GM12878 (cell line): ENCODE results near the gene LONP1. TPM values are rescaled to one million over a fixed set of nuclear protein-coding genes. Genes with fewer than 3 reads are reported as not detected.
A peak's percentile ranks its signal among the peaks of the same experiment; 100 is the strongest.

Experiments used
- ATAC-seq: fragments of 200-7000 bp; cut with Tn5 transposase; 3 replicates; pipeline ENCODE4 v1.9.1; 2020; ENCODE audit warnings: mild to moderate bottlenecking, moderate library complexity
- BruUV-seq: library from RNA; stranded (reverse); fragments of 400-500 nt; replicated peaks from 2 replicates; lab custom pipeline; 2021; lab: Mats Ljungman, UMichigan
- CTCF ChIA-PET: fragments of 300-600 bp; sonication (Branson Sonifier 250); formaldehyde crosslinking; extraction: SDS; loops from one replicate; lab custom pipeline; 2021; ENCODE audit warnings: inconsistent platforms; lab: Yijun Ruan, JAX
- POLR2A ChIA-PET: fragments of 350-600 bp; formaldehyde crosslinking; extraction: SDS; loops from one replicate; lab custom pipeline; 2021; ENCODE audit warnings: inconsistent platforms; lab: Charles Lee
- RAD21 ChIA-PET: fragments of 300-600 bp; sonication (Branson Sonifier 250); formaldehyde crosslinking; loops from one replicate; lab custom pipeline; 2023; ENCODE audit warnings: antibody characterized with exemption; ENCODE audit not compliant: unreplicated experiment; lab: Charles Lee
- SMC1A ChIA-PET: fragments of 300-600 bp; sonication (Branson Sonifier 250); formaldehyde crosslinking; loops from one replicate; lab custom pipeline; 2023; ENCODE audit not compliant: unreplicated experiment, uncharacterized antibody; lab: Charles Lee
- DNase-seq: peaks from one replicate; pipeline ENCODE4 v3.0.0-alpha.2; 2011; ENCODE audit warnings: low read depth, low spot score
- FAIRE-seq: peaks from 3 replicates; lab custom pipeline; 2011; peaks lifted over from hg19 to GRCh38; lab: Jason Lieb, UNC
- H2AFZ ChIP-seq: 2 replicates; pipeline ENCODE4 v1.6.0; 2011; ENCODE audit warnings: low read depth, low read length, control low read depth; ENCODE audit not compliant: control insufficient read depth
- H3K27ac ChIP-seq: 2 replicates; pipeline ENCODE4 v1.5.1; 2011; ENCODE audit warnings: control low read depth; ENCODE audit not compliant: control insufficient read depth, insufficient read depth
- H3K27me3 ChIP-seq, 2 experiments: replicated peaks in 1 of 2; 2 replicates each; pipeline versions ENCODE4 v1.6.0 to v1.6.1; 2011; ENCODE audit warnings: low read length in 1 of 2; ENCODE audit not compliant: control insufficient read depth in 2 of 2, insufficient read depth in 2 of 2
- H3K36me3 ChIP-seq, 2 experiments: 2 replicates each; pipeline ENCODE4 v1.5.1; 2011; ENCODE audit warnings: low read length in 1 of 2; ENCODE audit not compliant: control insufficient read depth in 2 of 2, insufficient read depth in 2 of 2
- H3K4me1 ChIP-seq: 2 replicates; pipeline ENCODE4 v1.6.1; 2011; ENCODE audit warnings: mild to moderate bottlenecking, low read length, moderate library complexity, mixed read lengths; ENCODE audit not compliant: control insufficient read depth, insufficient read depth
- H3K4me2 ChIP-seq: 2 replicates; pipeline ENCODE4 v1.6.0; 2011; ENCODE audit warnings: control low read depth; ENCODE audit not compliant: control insufficient read depth, insufficient read depth
- H3K4me3 ChIP-seq: fragments of 200-600 bp; sonication (generic); 2 replicates; pipeline ENCODE4 v1.5.1; 2016
- H3K79me2 ChIP-seq: 2 replicates; pipeline ENCODE4 v1.6.0; 2011; ENCODE audit warnings: low read length; ENCODE audit not compliant: control insufficient read depth, insufficient read depth
- H3K9ac ChIP-seq: 2 replicates; pipeline ENCODE4 v1.8.0; 2011; ENCODE audit warnings: low read length, control low read depth, mixed read lengths; ENCODE audit not compliant: control insufficient read depth, insufficient read depth
- H3K9me3 ChIP-seq: replicated peaks from 3 replicates; pipeline ENCODE4 v1.5.1; 2011; ENCODE audit warnings: mild to moderate bottlenecking, low read length; ENCODE audit not compliant: control insufficient read depth, insufficient read depth
- H4K20me1 ChIP-seq: 2 replicates; pipeline ENCODE4 v1.6.0; 2011; ENCODE audit not compliant: control insufficient read depth, insufficient read depth
- EGR1 ChIP-seq, 2 experiments: IDR thresholded peaks; 1 replicate in 1 of 2; 2 replicates in 1 of 2; pipeline ENCODE4 v1.6.1; 2011 to 2012; ENCODE audit warnings: low read depth in 2 of 2, low read length in 2 of 2, borderline replicate concordance in 1 of 2, mild to moderate bottlenecking in 1 of 2, moderate library complexity in 1 of 2
- FOS ChIP-seq: IDR thresholded peaks from 3 replicates; pipeline ENCODE4 v1.6.1; 2011; ENCODE audit warnings: borderline replicate concordance; ENCODE audit not compliant: insufficient read length; ENCODE audit errors: extremely low read depth
- JUND ChIP-seq: IDR thresholded peaks from 2 replicates; pipeline ENCODE4 v1.6.1; 2012; ENCODE audit warnings: low read depth, mild to moderate bottlenecking, low read length, improper control_type of control experiment, moderate library complexity
- MTA2 ChIP-seq: fragments of 450-650 bp; IDR thresholded peaks from 2 replicates; pipeline ENCODE4 v1.6.1; 2016; ENCODE audit warnings: low read depth, mild to moderate bottlenecking, moderate library complexity
- NR2F1 ChIP-seq: fragments of 450-650 bp; conservative IDR thresholded peaks from 2 replicates; pipeline ENCODE4 v1.6.1; 2017; ENCODE audit warnings: mild to moderate bottlenecking
- PML ChIP-seq: IDR thresholded peaks from 2 replicates; pipeline ENCODE4 v1.6.1; 2012; ENCODE audit warnings: low read length, inconsistent platforms
- POLR2A ChIP-seq: IDR thresholded peaks from 2 replicates; pipeline ENCODE4 v1.6.1; 2011; ENCODE audit warnings: low read depth, mild to moderate bottlenecking, low read length
- POLR2AphosphoS5 ChIP-seq: IDR thresholded peaks from 2 replicates; pipeline ENCODE4 v1.6.1; 2011; ENCODE audit warnings: mild to moderate bottlenecking, low read length, inconsistent platforms
- RUNX3 ChIP-seq: IDR thresholded peaks from 2 replicates; pipeline ENCODE4 v1.6.1; 2012; ENCODE audit warnings: low read length, inconsistent platforms
- ZZZ3 ChIP-seq: IDR thresholded peaks from 2 replicates; pipeline ENCODE4 v1.6.1; 2011; ENCODE audit warnings: low read depth; ENCODE audit not compliant: control insufficient read depth, insufficient read length
- WGBS: methylation state at CpG from one replicate; pipeline ENCODE4 v1.1.6; 2016; ENCODE audit warnings: low lambda C conversion rate; ENCODE audit not compliant: insufficient replicate concordance, insufficient coverage; ENCODE audit errors: missing lambda C conversion rate; 5-methylcytosine and 5-hydroxymethylcytosine counted together
- in situ Hi-C: fragments of 300-500 bp; cut with MboI; formaldehyde crosslinking; loops from 9 replicates; pipeline ENCODE4 v1.14.3; 2018; ENCODE audit warnings: mixed read lengths
- intact Hi-C: fragments of 100-400 bp; cut with micrococcal nuclease; formaldehyde crosslinking; loops from one replicate; pipeline ENCODE4 v1.14.2; 2022; ENCODE audit not compliant: unreplicated experiment
- polyA plus RNA-seq, 11 experiments: library from polyadenylated mRNA; depleted of rRNA in 4 of 11; unstranded in 6 of 11; stranded (reverse) in 5 of 11; fragments of >200 nt; fragmentation: Nextera tagmentation in 4 of 11; fragmentation: Illumina TruSeq in 1 of 11; extraction: Ambion mirVana in 4 of 11; extraction: Trizol in 1 of 11; gene quantifications; 1 replicate in 1 of 11; 2 replicates in 10 of 11; pipeline versions ENCODE4 v1.2.1 to v1.2.3, GENCODE V29; 2011 to 2016; ENCODE audit warnings: inconsistent platforms in 2 of 11, missing spikeins in 2 of 11, low read depth in 1 of 11
- total RNA-seq, 4 experiments: library from RNA; depleted of rRNA in 3 of 4; stranded (reverse); fragments of >200 nt in 3 of 4; fragmentation: Illumina TruSeq in 1 of 4; extraction: Trizol in 1 of 4; gene quantifications; 2 replicates each; pipeline versions ENCODE4 v1.2.1 to v1.2.3, GENCODE V29; 2013 to 2021
- TF ChIP-seq, protein P1 (sequence below): fragments of 450-650 bp; IDR thresholded peaks from 2 replicates; pipeline ENCODE4 v1.6.1; 2016; ENCODE audit warnings: mild to moderate bottlenecking, moderate library complexity, borderline replicate concordance
- TF ChIP-seq, protein P2 (sequence below): fragments of 450-650 bp; IDR thresholded peaks from 2 replicates; pipeline ENCODE4 v1.6.1; 2016; ENCODE audit warnings: mild to moderate bottlenecking

Gene LONP1
- total and polyA plus RNA-seq, 10 of the 15 experiments (the other 5 are each of a cell fraction or from before 2014, with no cell fraction given): 0.61 to 136 (median 59.5) TPM

DNA sequence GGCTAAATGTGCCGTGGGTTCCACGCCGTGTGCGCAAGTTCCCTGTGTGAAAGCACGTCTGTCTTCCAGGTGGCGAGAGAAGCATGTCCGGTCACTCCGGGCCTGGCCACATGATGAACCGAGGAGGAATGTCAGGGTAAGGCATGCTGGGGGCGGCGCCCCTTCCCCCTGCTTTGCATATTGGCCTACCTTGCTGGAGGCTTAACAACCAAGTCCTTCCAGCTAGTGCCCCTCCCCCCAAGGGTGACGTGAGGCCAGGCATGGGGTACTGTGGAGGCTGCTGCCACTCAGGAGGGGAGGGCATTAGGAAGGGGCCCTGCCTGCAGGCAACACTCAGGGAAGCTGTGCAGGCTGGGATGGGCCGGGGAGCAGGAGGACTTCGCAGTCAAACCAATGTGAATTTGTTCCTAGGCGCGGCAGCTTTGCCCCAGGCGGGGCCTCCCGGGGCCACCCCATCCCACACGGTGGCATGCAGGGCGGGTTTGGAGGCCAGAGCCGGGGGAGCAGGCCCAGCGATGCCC lies 52.1 kb downstream of the LONP1 start:
- Histone ChIP-seq H3K4me1 (peaks cover 3% of the 10 kb centered on the region; the same call in 1 of the 2 replicates), H3K4me2 (no peak overlapping the region), H3K4me3 (no peak overlapping the region), H3K9me3 (no peaks in the 10 kb centered on the region), H3K27me3 (no peaks in the 10 kb centered on the region), H3K27ac (no peak overlapping the region), H3K36me3 (peaks cover 31 to 51% of the 10 kb centered on the region in 2 experiments), H3K9ac (no peak overlapping the region), H3K79me2 (no peaks in the 10 kb centered on the region), H2AFZ (no peak overlapping the region), H4K20me1 (no peaks in the 10 kb centered on the region; the same call in 1 of the 2 replicates)
- in situ Hi-C loops (no loop called here), intact Hi-C loops (no loop called here)
- CTCF ChIA-PET: no interaction called here
- SMC1A ChIA-PET: no interaction called here
- WGBS: 92% methylated on average over 22 of the region's 22 CpGs
- DNase-seq: no peak
- TF ChIP-seq POLR2AphosphoS5: peak; percentile 50; the same call in 1 of the 2 replicates
- peak; percentile 59 for TF ChIP-seq POLR2A
- TF ChIP-seq NR2F1: no peak
- BruUV-seq: TSS peak; percentile 23
- FAIRE-seq: no peak
- ATAC-seq: no peak
- RAD21 ChIA-PET: no interaction called here
- POLR2A ChIA-PET: no interaction called here

GRCh38 chr19:5666921-5667610 lies 52.9 kb downstream of the LONP1 start:
- Histone ChIP-seq H3K4me3 (no peak overlapping the region), H3K4me2 (no peak overlapping the region), H3K79me2 (no peaks in the 10 kb centered on the region), H3K36me3 (peaks cover 32 to 50% of the 10 kb centered on the region in 2 experiments), H2AFZ (no peak overlapping the region), H3K4me1 (peaks cover 3% of the 10 kb centered on the region; the same call in 1 of the 2 replicates), H4K20me1 (no peaks in the 10 kb centered on the region; the same call in 1 of the 2 replicates), H3K27me3 (no peaks in the 10 kb centered on the region), H3K9me3 (no peaks in the 10 kb centered on the region), H3K9ac (no peak overlapping the region), H3K27ac (no peak overlapping the region)
- in situ Hi-C loops: no loop called here
- FAIRE-seq (no peak), DNase-seq (no peak), ATAC-seq (no peak)
- ChIA-PET CTCF (interaction anchor here (1.1 kb wide), 1 partner anchor 128 kb away, joined by 3 read pairs; no protein-coding TSS in a partner anchor), POLR2A (no interaction called here), SMC1A (no interaction called here), RAD21 (no interaction called here)
- intact Hi-C loops: no loop called here
- 98% methylated on average over 26 of the region's 26 CpGs for WGBS
- no TSS peak for BruUV-seq
- no peak for TF ChIP-seq EGR1 (IDR thresholded peaks at IDR 0.05; ENCODE audit: borderline replicate concordance in 1 of 2, low read depth in 2 of 2, low read length in 2 of 2)
- TF ChIP-seq MTA2: no peak
- TF ChIP-seq, protein P1, sequence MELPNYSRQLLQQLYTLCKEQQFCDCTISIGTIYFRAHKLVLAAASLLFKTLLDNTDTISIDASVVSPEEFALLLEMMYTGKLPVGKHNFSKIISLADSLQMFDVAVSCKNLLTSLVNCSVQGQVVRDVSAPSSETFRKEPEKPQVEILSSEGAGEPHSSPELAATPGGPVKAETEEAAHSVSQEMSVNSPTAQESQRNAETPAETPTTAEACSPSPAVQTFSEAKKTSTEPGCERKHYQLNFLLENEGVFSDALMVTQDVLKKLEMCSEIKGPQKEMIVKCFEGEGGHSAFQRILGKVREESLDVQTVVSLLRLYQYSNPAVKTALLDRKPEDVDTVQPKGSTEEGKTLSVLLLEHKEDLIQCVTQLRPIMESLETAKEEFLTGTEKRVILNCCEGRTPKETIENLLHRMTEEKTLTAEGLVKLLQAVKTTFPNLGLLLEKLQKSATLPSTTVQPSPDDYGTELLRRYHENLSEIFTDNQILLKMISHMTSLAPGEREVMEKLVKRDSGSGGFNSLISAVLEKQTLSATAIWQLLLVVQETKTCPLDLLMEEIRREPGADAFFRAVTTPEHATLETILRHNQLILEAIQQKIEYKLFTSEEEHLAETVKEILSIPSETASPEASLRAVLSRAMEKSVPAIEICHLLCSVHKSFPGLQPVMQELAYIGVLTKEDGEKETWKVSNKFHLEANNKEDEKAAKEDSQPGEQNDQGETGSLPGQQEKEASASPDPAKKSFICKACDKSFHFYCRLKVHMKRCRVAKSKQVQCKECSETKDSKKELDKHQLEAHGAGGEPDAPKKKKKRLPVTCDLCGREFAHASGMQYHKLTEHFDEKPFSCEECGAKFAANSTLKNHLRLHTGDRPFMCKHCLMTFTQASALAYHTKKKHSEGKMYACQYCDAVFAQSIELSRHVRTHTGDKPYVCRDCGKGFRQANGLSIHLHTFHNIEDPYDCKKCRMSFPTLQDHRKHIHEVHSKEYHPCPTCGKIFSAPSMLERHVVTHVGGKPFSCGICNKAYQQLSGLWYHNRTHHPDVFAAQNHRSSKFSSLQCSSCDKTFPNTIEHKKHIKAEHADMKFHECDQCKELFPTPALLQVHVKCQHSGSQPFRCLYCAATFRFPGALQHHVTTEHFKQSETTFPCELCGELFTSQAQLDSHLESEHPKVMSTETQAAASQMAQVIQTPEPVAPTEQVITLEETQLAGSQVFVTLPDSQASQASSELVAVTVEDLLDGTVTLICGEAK: no peak
- TF ChIP-seq ZZZ3: no peak
- no peak for TF ChIP-seq FOS
- TF ChIP-seq, protein P2, sequence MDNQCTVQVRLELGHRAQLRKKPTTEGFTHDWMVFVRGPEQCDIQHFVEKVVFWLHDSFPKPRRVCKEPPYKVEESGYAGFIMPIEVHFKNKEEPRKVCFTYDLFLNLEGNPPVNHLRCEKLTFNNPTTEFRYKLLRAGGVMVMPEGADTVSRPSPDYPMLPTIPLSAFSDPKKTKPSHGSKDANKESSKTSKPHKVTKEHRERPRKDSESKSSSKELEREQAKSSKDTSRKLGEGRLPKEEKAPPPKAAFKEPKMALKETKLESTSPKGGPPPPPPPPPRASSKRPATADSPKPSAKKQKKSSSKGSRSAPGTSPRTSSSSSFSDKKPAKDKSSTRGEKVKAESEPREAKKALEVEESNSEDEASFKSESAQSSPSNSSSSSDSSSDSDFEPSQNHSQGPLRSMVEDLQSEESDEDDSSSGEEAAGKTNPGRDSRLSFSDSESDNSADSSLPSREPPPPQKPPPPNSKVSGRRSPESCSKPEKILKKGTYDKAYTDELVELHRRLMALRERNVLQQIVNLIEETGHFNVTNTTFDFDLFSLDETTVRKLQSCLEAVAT: no peak
- TF ChIP-seq PML: no peak
- no peak for TF ChIP-seq JUND
- TF ChIP-seq RUNX3: no peak
